HG02642 (cell line): ENCODE measurements around the gene CCDC6.
"Not testable (repeated sequence)": the region's sequence is repeated elsewhere in the genome, so short reads cannot be mapped to it uniquely, and the experiment has no call there.

Experiments
- ATAC-seq: cut with Tn5 transposase; IDR thresholded peaks from one replicate; pipeline ENCODE4 v1.9.1; 2021; ENCODE audit warnings: mild to moderate bottlenecking; ENCODE audit not compliant: unreplicated experiment, poor library complexity

Gene CCDC6

DNA sequence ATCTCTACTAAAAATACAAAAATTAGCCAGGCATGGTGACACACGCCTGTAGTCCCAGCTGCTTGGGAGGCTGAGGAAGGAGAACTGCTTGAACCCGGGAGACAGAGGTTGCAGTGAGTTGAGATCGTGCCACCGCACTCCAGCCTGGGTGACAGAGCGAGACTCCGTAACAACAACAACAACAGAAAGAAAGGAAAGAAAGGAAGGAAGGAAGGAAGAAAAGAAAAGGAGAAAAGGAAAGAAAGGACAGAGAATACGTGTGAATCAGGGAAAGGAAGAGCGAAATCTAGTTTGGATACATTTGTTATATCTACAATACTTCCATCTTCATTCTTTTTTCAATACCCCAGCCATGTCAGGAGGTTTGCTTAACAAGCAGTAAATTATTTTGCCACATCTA, 21.5 kb downstream of the CCDC6 start:
- ATAC-seq, result not testable (repeated sequence)

DNA sequence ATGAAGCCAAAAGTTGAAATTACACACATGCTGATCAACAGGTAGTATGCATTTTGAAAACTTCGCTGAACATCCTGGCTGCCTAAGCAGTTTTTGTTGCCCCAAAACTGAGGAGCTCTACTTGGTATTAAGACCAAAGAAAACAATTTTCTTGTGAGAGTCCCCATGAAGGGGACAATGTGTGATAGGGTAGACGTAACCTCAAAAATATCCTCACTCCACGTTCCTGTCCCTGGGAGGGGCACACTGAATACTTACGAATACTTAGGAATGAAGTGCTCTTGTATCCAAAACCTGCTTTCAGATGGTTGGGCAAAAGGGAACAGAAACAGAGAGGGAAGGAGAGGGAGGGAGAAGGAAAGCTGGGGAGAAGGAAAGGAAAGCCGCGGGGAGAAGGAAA, 24.7 kb downstream of the CCDC6 start:
- ATAC-seq, result no peak

DNA sequence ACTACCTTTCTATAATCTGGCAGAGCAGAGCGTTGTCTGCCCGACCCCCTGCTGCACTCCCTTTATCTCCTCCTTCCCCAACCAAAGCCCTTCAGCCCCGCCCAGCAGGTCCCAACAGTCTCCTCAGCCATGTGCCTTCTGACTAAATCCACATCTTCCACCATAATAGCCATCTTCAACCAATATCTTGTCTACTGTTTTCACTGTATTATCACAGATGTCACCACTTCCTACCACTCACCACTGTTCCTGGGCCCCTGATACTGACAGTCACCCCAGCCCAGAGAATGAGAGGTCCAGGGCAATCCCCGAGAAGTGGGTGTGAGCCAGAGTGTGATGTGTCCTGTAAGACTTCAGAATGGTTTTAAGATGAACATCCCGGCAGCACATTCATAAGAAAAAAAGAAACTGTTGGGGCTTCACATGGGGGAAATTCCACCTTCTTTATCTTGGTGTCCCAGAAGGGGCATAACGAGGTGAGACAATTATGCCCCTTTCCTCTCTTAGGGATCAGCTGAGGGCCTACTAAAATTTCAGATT, 25.3 kb downstream of the CCDC6 start:
- ATAC-seq, result peak; percentile 83

DNA sequence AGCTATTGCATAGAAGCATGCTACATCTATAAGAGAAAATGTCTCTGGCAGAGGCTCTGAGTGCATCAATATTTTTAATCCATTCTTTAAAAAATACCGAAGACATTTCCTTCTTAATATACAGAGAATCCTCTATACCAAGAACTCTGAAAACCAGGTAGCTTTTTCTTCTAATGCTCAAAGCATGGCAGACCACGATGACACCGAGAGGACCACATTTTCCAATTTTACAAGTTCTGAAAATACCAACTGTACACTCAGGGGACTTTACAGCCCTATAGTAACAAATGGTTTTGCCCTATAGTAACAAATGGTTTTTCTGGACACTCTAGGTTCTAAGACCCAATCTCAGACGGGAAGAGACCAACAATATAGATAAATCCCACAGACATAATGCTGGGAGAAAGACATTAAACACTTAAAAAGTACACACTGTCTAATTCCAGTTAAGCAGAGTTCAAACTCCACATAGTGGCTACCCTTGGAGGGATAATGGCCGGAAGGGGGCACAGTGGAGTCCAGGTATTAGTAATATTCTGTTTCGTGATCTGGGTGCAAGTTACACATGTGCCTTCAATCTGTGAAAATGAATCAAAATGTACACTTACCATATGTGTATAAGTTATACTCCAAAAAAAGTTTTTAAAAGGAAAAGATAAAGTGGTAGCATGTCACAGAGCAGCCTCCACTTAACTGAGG, 26.2 kb downstream of the CCDC6 start:
- no peak for ATAC-seq

DNA sequence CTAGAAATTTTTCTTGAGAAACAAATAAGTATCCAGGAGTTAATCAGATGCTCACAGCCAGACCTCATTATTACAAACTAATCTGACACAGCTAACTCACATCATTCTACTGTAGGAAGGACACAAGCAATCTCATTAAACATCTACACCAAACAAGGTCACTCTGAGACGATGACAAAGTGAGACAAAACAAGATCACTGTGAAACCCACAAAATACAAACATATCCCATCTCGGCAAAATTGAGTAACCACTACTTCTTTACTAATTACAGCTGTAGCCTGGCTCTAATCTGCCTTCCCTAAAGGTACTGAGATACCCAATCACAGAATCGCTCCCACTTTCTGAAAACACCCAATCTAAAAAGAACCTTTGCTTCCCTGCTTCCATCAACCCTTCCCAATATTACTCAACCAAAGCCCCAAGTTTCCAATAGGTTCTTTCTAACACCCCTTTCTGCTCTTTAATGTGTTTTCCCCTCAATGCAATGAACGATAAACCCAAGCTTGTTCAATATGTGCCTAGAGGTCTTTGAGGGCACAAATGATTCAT, 26.9 kb downstream of the CCDC6 start:
- peak; percentile 40 for ATAC-seq

DNA sequence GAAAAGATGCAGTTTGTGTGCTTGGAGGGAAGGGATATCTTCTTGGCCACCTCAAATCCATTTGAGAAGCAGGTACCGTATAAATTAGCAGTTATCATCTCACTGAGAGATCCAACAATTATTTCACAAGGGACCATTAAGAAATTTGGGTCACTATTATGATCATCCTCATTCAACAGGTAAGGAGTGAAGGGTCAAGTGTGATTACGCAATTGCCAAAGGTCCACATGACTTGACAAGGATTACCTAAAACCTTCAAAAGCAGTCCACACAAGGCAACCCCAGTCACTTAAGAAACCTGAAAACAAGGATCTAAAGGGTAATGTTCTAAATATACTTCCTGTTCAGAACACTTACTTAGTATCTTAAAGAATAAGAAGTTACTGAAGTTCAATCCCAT, 27.4 kb downstream of the CCDC6 start:
- no peak for ATAC-seq

DNA sequence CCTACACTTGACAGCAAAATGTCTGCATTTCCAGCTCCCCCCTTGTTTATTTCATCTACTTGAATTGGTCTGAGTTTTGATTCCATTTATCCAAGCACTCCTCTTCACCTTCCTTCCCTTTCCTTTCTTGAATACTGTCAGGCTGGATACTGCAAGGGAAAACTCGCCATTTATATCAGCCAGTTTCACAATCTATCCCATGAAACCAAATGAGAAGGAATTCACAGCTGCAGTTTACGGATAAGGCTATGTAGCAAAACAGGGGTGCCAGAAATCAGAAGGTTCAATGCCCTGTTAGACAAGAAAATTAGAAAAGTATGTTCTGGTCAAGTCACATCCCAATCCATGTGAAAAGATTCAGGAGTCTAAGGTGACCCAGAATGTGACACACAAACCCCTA, 28.1 kb downstream of the CCDC6 start:
- no peak for ATAC-seq

DNA sequence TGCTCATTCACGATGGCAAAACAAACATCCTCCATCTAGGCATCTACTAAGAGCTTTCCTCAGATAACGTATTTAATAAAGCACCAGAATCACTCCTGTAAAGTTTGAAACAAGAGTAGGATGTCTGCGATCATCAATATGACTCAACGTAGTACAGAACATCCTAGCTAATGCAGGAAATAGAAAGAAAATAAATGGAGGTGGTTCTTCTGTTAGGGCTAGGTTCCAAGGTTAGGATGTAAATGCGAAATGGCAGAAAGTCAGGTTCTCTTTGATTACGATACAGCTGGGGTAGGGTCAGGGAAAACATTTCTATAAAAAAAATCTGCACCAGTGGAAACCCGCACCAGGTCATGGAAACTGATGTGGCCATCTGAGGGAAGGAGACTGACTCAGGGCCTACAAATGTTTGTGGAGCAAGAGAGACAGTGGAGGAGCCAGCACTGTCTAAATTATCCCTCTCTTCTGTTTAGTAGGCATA, 29.1 kb downstream of the CCDC6 start:
- ATAC-seq, result no peak

DNA sequence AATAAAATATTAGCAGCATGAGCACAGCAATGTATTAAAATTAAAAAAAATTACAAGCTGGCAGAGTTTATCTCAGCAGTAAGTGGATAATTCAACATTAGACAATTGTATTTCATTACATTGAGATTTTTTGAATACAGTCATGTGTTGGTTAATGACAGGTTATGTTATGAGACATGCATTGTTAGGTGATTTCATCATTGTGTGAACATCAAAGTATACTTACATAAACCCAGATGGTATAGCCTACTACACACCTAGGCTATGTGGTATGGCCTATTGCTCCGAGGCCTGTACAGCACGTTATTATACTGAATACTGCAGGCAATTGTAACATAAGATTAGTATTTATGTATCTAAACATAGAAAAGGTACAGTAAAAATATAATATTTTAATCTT, 29.7 kb downstream of the CCDC6 start:
- ATAC-seq, result no peak

DNA sequence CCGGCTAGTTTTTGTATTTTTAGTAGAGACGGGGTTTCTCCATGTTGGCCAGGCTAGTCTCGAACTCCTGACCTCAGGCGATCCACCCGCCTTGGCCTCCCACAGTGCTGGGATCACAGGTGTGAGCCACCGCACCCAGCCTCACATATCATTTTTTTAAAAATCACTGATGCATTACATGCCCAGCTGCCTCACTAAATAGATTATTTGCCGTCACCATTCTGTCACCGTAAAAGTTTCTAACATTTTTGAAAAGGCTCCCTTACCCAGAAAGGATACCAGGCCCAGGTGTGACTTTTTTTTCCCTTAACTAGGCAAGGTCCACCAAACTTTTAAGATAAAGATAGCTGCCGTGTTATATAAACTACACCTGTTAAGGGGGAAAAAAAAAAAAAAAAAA, 30.1 kb downstream of the CCDC6 start:
- ATAC-seq, result not testable (repeated sequence)

DNA sequence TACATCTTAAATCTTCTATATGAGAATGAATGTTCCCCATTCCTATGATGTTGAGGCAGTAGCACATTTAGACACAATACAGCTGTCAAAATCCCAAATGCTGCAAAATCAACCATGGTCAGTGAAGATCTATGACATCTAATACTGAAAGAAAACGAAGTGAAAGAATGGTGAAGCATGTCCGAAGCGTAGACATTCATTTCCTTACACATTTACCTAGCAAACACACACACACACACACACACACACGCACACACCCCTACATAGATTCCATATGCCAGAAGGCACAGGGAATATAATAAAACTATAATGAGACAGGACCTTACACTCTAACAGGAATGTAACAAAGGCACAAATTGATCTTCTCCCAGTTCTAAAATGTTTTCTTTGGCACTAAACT, 32.5 kb downstream of the CCDC6 start:
- peak; percentile 71 for ATAC-seq

DNA sequence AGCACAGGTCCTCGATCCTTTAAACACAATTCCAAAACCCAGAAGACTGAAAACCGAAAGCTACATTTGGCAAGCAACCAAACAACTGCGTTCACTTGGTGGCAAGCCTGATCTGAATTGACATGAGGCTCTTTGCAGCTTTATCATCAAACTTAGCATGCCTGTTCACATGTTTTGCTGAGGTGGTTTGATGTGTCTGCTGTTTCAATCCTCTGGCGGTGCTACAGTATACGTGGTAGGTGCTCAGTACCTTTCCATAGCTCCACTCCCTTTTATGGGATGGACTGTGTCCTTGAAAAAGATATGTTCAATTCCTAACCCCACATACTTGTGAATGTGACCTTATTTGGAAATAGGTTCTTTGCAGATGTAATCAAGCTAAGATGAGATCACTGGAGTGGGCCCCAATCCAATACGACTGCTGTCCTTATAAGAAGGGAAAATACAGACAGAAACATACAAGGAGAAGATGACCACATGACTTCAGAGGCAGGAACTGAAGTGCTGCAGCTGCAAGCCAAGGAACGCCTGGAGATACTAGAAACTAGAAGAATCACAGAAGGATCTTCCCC, 33.4 kb downstream of the CCDC6 start:
- no peak for ATAC-seq

DNA sequence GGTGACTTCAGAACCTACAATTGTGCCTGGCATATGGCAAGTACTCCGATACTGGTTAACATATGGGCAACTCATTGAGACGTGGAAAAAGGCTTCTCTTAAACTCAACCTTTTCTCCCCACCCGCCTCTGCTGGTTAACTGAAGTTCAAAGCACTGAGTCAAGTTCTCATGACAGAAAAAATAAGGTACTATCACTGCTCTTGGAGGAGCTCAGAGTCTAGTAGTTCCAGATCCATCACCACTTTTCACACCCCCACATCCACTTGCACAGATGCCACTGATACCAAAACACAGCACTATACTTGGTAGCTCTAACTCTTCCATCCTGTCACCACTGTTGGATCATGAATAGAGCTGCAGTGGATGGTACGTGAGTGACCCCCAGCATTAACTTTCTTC, 36.2 kb downstream of the CCDC6 start:
- ATAC-seq, result no peak

DNA sequence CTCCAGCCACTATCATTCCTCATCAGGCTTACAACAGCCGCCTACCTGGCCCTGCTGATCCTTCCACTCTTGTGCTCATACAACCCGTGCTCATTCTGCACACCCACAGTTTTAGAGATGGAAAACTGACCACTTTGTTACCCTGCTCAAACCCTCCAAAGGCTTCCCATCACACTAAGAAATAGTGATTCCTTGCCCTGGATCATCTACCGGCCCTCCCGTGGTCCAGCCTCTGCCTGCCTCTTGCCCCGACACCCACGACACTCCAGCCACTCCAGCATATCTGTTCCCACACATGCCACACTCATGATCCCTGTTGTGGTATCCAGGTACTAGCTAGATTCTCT, 36.8 kb downstream of the CCDC6 start:
- ATAC-seq, result no peak

DNA sequence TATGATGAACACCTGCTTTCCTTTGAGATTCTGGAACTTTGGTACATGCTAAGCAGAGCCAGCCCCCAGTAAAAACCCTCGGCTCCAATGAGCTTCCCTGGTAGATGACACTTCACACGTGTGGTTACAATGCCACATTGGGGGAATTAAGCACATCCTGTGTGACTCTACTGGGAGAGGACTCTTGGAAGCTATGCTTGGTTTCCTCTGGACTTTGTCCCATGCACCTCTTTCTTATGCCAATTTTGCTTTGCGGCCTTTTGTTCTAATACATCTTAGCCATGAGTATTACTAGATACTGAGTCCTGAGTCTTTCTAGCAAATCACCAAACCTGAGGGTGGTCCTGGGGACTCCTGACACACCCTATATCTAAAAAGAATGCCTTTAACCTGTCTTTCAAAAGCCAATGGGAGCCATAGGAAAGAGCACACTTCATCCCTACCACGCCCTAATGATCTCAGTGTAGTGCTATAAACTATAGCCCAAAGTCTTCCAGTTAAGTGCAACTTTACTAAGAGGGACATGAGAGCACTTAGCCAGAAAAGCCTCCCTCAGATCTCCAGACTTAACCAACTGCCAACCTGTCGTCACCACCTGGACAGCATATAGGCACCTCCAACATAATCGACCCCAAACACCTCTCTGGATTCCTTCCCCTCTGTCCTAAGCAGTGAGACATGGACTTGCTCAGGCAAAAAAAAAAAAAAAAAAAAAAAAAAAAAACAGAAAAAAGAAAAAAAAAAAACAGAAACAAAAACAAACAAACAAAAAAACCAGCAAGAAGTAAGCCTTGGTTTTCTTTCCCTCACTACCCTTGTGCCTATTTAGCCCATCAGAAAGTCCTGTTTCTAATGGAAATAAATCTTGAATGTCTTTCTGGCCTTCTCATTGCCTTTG, 37.4 kb downstream of the CCDC6 start:
- ATAC-seq, result no peak

DNA sequence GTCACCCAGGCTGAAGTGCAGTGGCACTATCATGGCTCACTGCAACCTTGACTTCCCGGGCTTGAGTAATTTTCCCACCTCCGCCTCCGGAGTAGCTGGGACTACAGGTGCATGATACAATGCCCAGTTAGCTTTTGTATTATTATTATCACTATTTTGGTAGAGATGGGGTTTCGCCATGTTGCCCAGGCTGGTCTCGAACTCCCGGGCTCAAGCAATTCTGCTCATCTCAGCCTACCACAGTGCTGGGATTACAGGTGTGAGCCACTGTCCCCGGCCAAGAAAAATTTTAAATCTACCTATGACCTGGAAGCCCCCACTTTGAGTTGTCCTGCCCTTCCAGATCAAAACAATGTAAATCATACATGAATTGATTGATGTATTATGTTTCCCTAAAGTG, 38.8 kb downstream of the CCDC6 start:
- no peak for ATAC-seq

DNA sequence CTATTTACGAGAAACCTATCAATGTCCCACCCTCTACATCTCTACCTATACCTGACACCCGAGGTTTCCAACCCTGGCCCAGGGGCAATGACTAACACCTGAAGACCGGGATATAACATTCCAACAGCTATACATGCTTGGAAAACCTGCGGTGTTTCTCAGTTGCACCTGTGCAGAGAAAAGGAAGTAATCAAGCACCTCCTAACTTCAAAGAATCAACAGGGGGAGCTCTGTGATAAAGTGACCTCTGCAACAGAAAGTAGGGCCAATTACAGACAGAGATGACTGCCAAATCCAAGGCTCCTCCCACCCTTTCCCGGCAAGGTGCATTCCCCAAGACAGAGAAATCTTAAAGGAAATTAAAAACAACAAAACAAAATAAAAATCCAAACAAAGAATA, 41.3 kb downstream of the CCDC6 start:
- peak; percentile 80 for ATAC-seq

DNA sequence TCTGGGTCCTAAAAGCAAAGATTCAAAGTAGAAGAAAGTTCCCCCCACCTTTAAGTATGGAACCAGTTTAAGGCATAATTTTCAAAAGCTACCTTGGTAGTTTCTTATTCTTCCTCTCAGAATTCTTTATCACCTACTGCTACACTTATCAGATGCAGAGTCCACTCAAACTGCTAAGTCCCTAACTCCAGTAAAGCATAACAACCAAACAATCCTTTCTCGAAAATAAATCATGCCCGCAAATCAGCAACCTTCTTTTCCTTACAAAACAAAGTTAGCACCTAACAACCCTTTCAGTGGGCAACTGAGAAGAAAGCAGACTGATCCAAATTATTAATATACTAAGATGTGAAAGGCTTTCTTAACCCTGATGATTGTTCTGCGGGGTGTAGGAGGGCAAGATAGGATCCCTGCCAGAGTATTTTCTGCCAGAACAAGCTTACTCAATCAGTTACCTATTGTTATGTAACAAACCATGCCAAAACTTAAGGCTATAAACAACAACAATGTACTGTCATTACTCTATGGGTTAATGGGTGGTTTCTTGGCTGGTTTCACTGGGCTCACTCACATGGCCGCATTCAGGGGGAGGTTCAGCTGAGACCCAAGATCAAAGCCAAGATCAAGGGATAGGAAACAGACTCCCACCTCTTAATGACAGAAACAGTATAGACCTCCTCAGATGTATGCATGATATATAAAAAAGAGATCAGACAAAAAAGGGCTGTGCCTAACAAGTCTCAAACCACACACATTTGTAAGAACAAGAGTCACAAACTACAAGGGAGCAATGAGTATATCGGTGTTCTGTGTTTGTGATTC, 42.0 kb downstream of the CCDC6 start:
- peak; percentile 25 for ATAC-seq

DNA sequence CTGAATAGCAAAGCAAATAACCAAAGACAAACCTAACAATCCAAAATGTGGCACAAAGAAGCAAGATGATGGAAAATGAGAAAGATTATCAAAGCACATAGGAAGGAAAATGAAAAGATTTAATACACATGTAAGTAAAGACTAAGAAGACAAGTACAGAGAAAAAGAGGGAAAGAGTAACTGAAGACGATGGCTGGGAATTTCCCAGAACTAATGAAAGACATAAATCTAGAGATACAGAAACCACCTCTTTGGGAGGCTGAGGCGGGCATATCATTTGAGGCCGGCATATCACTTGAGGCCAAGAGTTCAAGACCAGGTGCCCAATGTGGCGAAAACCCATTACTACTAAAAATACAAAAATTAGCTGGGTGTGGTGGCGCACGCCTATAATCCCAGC, 46.8 kb downstream of the CCDC6 start:
- ATAC-seq, result no peak

DNA sequence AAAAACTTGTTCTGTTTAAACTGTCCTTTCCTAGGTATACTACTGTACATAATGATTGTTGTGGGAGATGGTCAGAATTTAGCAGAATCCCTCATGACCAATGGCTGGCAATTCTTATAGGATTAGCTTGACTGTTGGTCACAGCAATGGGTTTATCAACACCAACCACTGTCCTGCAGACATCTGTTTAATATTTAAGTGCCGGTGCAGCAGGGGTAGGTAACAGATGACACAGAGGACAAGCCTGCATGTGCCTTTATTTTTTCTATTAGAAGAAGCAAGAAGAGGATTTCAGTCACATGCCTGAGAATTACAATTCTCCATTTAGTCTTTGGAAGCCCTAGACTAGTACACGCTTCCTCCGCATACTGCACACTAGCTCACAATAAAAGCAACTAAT, 48.4 kb downstream of the CCDC6 start:
- no peak for ATAC-seq
